ENCODE measurements around the gene CAPZA2.

CAPZA2 gene

DNA sequence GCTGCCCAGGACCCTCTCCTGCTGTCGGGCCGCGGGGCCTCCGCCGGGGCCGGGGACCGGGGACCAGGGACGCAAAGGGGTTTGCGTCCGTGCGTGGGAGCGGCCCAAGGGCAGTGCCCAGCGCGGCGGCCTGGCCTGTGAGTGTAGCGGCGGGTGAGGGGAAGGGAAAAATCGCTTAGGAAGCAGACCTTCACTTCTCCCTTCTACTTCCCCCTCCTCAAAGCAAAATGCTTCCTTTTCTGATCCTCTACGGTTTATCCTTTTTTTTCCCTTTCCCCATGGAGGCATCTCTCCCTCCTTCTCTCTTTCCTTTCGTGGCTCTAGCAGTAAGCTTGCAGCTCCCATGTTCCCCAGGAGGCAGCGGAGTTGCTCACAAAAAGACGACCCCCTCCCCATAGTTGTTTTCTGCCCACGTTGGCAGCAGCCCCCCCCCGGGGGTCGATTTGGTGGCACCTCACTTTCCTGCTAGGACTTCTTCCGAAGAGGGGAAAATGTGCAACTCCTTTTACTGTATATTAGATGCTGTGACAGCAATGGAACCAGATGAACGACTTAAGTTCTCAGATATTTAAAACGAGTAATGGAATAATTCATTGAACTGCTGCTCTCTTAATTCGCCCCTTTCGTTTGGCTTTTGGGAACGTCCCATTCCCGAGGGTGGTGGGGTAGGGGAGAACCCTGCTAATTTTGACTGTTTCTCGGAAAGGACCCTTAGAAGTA lies 724 bp downstream of the CAPZA2 start:
- DNase-seq (ENCODE audit: low read depth in 2 of 2) = no peak

- no peak for DNase-seq (ENCODE audit: low read depth in 2 of 2)
These were observed 1.6 kb downstream of the CAPZA2 start for GRCh38 chr7:116863936-116864500.

GRCh38 chr7:116871061-116871700 lies 8.8 kb downstream of the CAPZA2 start:
- no peak for DNase-seq (ENCODE audit: low read depth in 2 of 2)

DNA sequence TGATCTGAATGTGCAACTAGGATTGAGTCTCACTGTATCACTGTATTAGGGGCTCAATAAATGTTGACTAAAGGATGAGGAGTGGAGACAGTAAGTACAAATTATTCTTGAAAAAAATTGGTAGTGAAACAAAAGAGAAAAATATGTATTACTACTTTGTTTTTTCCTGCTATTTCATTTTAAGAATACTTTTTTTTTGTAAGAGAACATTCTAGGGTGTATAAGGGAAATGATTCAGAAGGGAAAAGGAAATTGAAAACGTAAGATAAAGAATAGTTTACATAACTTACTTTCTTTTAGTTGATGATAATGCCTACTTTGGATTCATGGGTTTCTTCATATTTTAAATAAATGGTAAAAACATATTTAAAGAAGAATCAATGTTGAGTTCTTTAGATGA lies 9.6 kb downstream of the CAPZA2 start:
- no peak for DNase-seq (ENCODE audit: low read depth in 2 of 2)

GRCh38 chr7:116873619-116874018 lies 11.2 kb downstream of the CAPZA2 start:
- DNase-seq (ENCODE audit: low read depth in 2 of 2) = no peak

GRCh38 chr7:116876664-116877442 lies 14.5 kb downstream of the CAPZA2 start:
- DNase-seq (ENCODE audit: low read depth in 2 of 2) = no peak

- no peak for DNase-seq (ENCODE audit: low read depth in 2 of 2)
These were observed 15.2 kb downstream of the CAPZA2 start for GRCh38 chr7:116877443-116878217.

- no peak for DNase-seq (ENCODE audit: low read depth in 2 of 2)
These were observed 22.3 kb downstream of the CAPZA2 start for GRCh38 chr7:116884691-116885090.

DNA sequence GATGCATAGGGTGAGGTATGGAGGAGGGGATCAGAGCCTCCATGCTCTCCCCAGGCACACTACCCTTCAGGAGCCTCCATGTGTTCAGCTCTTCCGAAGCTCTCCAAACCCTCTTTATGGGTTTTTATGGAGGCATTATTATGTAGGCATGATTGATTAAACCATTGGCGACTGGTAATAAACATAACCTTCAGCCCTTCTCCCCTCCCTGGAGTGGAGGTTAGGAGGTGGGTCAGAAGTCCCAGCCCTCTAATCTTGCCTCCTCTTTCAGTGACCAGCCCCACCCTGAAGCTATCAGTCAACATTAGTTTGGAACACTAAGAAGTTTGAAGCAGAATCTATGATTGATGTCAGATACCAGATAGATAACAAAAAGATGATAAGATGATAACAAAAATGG lies 23.3 kb downstream of the CAPZA2 start:
- DNase-seq (ENCODE audit: low read depth in 2 of 2) = no peak

GRCh38 chr7:116886543-116887156 lies 24.3 kb downstream of the CAPZA2 start:
- DNase-seq (ENCODE audit: low read depth in 2 of 2) = no peak

GRCh38 chr7:116888895-116889294 lies 26.5 kb downstream of the CAPZA2 start:
- no peak for DNase-seq (ENCODE audit: low read depth in 2 of 2)

- DNase-seq (ENCODE audit: low read depth in 2 of 2) = no peak
These were observed 33.5 kb downstream of the CAPZA2 start for GRCh38 chr7:116895849-116896248.

DNA sequence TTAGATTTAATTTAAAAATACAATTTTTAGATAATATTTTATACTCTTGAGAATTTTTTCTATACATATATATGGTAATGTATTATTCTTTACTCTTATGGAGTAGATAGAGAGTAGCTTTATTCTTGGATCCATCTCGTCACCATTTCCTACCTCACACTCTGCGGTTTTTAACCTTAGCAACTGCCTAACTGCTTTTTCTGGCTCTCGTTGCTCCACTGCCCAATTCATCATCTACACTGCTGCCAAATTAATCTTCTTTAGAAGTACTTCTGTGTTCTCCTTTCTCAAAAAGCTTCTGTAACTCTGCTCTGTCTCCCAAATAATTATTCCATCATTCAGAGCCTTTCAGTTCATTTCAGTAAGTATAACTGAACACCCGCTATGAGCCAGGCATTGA lies 35.3 kb downstream of the CAPZA2 start:
- no peak for DNase-seq (ENCODE audit: low read depth in 2 of 2)

DNA sequence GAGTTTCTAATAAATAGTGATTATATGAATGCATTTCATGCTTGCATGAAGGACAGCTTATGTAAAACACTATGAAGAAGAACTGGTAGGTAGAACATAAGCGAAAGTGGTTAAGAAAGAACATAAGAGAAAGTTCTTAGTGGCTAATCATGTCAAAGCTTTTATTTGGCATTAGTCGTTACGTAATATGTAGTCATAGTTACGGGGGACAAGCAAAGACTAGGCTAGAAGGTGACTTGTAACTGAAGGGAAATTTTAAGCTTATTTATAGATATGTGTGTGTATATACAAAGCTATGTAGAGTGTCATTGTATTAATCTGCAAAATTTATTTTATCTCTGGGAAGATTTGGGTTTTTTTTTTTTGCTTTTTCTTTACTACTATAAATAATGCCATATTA lies 36.9 kb downstream of the CAPZA2 start:
- DNase-seq (ENCODE audit: low read depth in 2 of 2) = no peak

DNA sequence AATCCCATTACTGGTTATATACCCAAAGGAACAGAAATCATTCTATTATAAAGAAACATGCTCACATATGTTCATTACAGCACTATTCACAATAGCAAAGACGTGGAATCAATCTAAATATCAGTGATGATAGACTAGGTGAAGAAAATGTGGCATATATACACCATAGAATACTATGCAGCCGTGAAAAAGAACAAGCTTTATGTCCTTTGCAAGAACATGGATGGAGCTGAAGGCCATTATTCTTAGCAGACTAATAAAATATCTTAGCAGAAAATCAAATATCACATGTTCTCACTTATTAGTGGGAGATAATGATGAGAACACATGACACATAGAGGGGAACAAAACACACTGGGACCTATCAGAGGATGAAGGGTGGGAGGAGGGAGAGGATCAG lies 38.8 kb downstream of the CAPZA2 start:
- no peak for DNase-seq (ENCODE audit: low read depth in 2 of 2)

- no peak for DNase-seq (ENCODE audit: low read depth in 2 of 2)
These were observed 40.5 kb downstream of the CAPZA2 start for GRCh38 chr7:116902867-116903266.

- no peak for DNase-seq (ENCODE audit: low read depth in 2 of 2)
These were observed 44.0 kb downstream of the CAPZA2 start for GRCh38 chr7:116906391-116906790.

GRCh38 chr7:116910383-116910782 lies 48.0 kb downstream of the CAPZA2 start:
- no peak for DNase-seq (ENCODE audit: low read depth in 2 of 2)

GRCh38 chr7:116911801-116912200 lies 49.4 kb downstream of the CAPZA2 start:
- DNase-seq (ENCODE audit: low read depth in 2 of 2) = no peak

- DNase-seq (ENCODE audit: low read depth in 2 of 2) = no peak
These were observed 50.0 kb downstream of the CAPZA2 start for GRCh38 chr7:116912269-116912909.

GRCh38 chr7:116918704-116919103 lies 56.3 kb downstream of the CAPZA2 start:
- DNase-seq (ENCODE audit: low read depth in 2 of 2) = no peak

All from stimulated activated CD8-positive, alpha-beta memory T cell treated with anti-CD3 and anti-CD28 coated beads, Interleukin-2, amount 100 ng/mL, for 48 hours (primary cell).